ENCODE data around the gene FAM9B.

The FAM9B gene

GRCh38 chrX:9062641-9063040, 28.7 kb upstream of the FAM9B start:
- H3K4me3 ChIP-seq (ENCODE audit: low read depth, low read length), result no peak overlapping the region
- no peak for TF ChIP-seq CTCF (IDR thresholded peaks at IDR 0.05; ENCODE audit: low read depth, low read length)

- no peak overlapping the region for H3K4me3 ChIP-seq (ENCODE audit: low read depth, low read length)
- TF ChIP-seq CTCF (IDR thresholded peaks at IDR 0.05; ENCODE audit: low read depth, low read length), result no peak
These were observed 21.4 kb upstream of the FAM9B start for GRCh38 chrX:9055354-9055753.

GRCh38 chrX:9052081-9052480, 18.2 kb upstream of the FAM9B start:
- no peak for TF ChIP-seq CTCF (IDR thresholded peaks at IDR 0.05; ENCODE audit: low read depth, low read length)
- no peak overlapping the region for H3K4me3 ChIP-seq (ENCODE audit: low read depth, low read length)

GRCh38 chrX:9050331-9050730, 16.4 kb upstream of the FAM9B start:
- TF ChIP-seq CTCF (IDR thresholded peaks at IDR 0.05; ENCODE audit: low read depth, low read length), result no peak
- H3K4me3 ChIP-seq (ENCODE audit: low read depth, low read length), result no peak overlapping the region

- TF ChIP-seq CTCF (IDR thresholded peaks at IDR 0.05; ENCODE audit: low read depth, low read length), result no peak
- H3K4me3 ChIP-seq (ENCODE audit: low read depth, low read length), result no peak overlapping the region
These were observed 14.9 kb upstream of the FAM9B start for GRCh38 chrX:9048801-9049200.

- TF ChIP-seq CTCF (IDR thresholded peaks at IDR 0.05; ENCODE audit: low read depth, low read length), result no peak
These were observed 4.3 kb upstream of the FAM9B start for GRCh38 chrX:9038244-9038643.

GRCh38 chrX:9037296-9037695, 3.4 kb upstream of the FAM9B start:
- H3K4me3 ChIP-seq (ENCODE audit: low read depth, low read length), result no peak overlapping the region
- TF ChIP-seq CTCF (IDR thresholded peaks at IDR 0.05; ENCODE audit: low read depth, low read length), result no peak

More at GRCh38 chrX:9038244-9038643, 4.3 kb upstream of the FAM9B start:
- H3K4me3 ChIP-seq (ENCODE audit: low read depth, low read length), result no peak overlapping the region

Measured in WI38 (cell line).